Stimulated activated CD4-positive, alpha-beta T cell treated with anti-CD3 and anti-CD28 coated beads, Interleukin-4, amount 100 ng/mL, for 1 hour (primary cell): ENCODE measurements around the gene PITHD1.
"Not testable (repeated sequence)": the region's sequence is repeated elsewhere in the genome, so short reads cannot be mapped to it uniquely, and the experiment has no call there.

Source experiments
- DNase-seq: peaks from one replicate; pipeline ENCODE4 v3.0.0-alpha.2; 2020

PITHD1 gene

GRCh38 chr1:23799570-23800399 is 21.6 kb downstream of the PITHD1 start:
- DNase-seq = peak; percentile 23

- peak; percentile 98 for DNase-seq
These were observed 22.5 kb downstream of the PITHD1 start, which contains the start of gene GALE for GRCh38 chr1:23800400-23801337. TSS of gene GALE (minus strand) at chr1:23800754. CDS start at chr1:23799007, 1,747 bp downstream.

GRCh38 chr1:23801338-23801748 is 23.1 kb downstream of the PITHD1 start:
- DNase-seq = no peak

GRCh38 chr1:23801876-23802275 is 23.7 kb downstream of the PITHD1 start:
- no peak for DNase-seq

GRCh38 chr1:23802809-23803342 is 24.7 kb downstream of the PITHD1 start:
- not testable (repeated sequence) for DNase-seq

- no peak for DNase-seq
These were observed 25.5 kb downstream of the PITHD1 start for GRCh38 chr1:23803674-23804073.

- DNase-seq = no peak
These were observed 26.1 kb downstream of the PITHD1 start for GRCh38 chr1:23804183-23804835.

- DNase-seq = no peak
These were observed 26.8 kb downstream of the PITHD1 start for GRCh38 chr1:23805025-23805424.

- DNase-seq = no peak
These were observed 28.1 kb downstream of the PITHD1 start for GRCh38 chr1:23806280-23806679.

- DNase-seq = no peak
These were observed 29.2 kb downstream of the PITHD1 start for GRCh38 chr1:23807453-23807852.

GRCh38 chr1:23809751-23810171 is 31.5 kb downstream of the PITHD1 start:
- peak; percentile 81 for DNase-seq

- peak; percentile 43 for DNase-seq
These were observed 32.8 kb downstream of the PITHD1 start for GRCh38 chr1:23810818-23811540.

- DNase-seq = no peak
These were observed 35.8 kb downstream of the PITHD1 start for GRCh38 chr1:23814016-23814415.

GRCh38 chr1:23816361-23816760 is 38.1 kb downstream of the PITHD1 start:
- DNase-seq = no peak

- no peak for DNase-seq
These were observed 38.7 kb downstream of the PITHD1 start for GRCh38 chr1:23816906-23817305.

- no peak for DNase-seq
These were observed 39.4 kb downstream of the PITHD1 start for GRCh38 chr1:23817633-23818032.

- no peak for DNase-seq
These were observed 45.5 kb downstream of the PITHD1 start for GRCh38 chr1:23823767-23824166.

- no peak for DNase-seq
These were observed 46.5 kb downstream of the PITHD1 start for GRCh38 chr1:23824711-23825075.

- peak; percentile 90 for DNase-seq
These were observed 47.0 kb downstream of the PITHD1 start, which contains the start of gene HMGCL for GRCh38 chr1:23825076-23825761. TSS of gene HMGCL (minus strand) at chr1:23825429. CDS start at chr1:23825415, 14 bp downstream.

- DNase-seq = no peak
These were observed 47.7 kb downstream of the PITHD1 start for GRCh38 chr1:23825762-23826522.

- DNase-seq = not testable (repeated sequence)
These were observed 48.4 kb downstream of the PITHD1 start for GRCh38 chr1:23826590-23826989.
